HEK293 (cell line): ENCODE results near the gene PRSS53.

ENCODE experiments used
- CTCF ChIP-seq: fragments of 450-650 bp; formaldehyde crosslinking; IDR thresholded peaks from 2 replicates; pipeline ENCODE4 v1.5.1; 2016; ENCODE audit warnings: missing biosample characterization, missing genetic modification characterization
- ZNF423 ChIP-seq: fragments of 450-650 bp; formaldehyde crosslinking; IDR thresholded peaks from 2 replicates; pipeline ENCODE4 v1.5.1; 2016; ENCODE audit warnings: missing biosample characterization, missing genetic modification characterization

DNA sequence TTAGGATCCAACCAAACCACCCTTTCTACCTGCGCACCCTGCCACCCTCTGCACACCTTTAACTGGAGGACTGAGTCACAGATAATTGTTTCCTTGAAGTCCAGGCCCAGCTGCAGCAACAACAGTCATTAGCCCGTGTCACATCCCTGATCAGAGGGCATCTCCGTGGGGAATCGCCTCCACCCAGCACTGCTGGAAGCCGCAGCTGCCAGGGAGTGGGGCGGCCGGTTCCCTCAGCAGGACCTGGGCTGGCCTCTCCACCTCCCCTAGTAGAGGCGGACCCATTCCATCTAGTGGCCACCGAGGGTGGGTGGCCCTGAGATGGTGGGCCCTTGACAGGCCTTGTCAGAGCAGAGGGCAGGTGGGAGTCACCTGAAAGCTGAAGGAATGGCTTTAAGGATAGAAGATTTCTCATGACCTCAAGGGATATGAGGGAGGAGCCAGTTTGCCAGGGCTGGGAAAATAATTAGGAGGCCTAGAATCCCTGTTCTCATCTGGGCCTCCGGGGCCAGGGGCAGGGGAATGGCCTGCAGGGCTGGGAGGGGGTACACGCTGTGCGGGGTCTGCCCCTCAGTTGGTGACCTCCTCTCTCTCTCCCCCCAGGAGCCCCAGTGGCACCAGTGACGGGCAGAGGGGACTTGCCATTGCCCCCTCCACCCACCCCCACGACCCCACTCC is 6.2 kb downstream of the PRSS53 start:
- TF ChIP-seq CTCF (tag by site-specific recombination) (no peak), ZNF423 (tag by site-specific recombination) (no peak)
